Heart right ventricle (tissue), 16 donors: ENCODE results near the gene MTHFD1L. TPM values are rescaled to one million over a fixed set of nuclear protein-coding genes. Genes with fewer than 3 reads are reported as not detected.

Experiments used
- ATAC-seq, 8 donors: fragments of 200-7000 bp; cut with Tn5 transposase; one replicate each; pipeline ENCODE4 v1.9.1; 2020; ENCODE audit warnings: mild to moderate bottlenecking in 8 of 8, moderate library complexity in 8 of 8, moderate number of reproducible peaks in 1 of 8
- DNase-seq, 2 donors: peaks; one replicate each; pipeline ENCODE4 v3.0.0-alpha.2; 2020
- H3K27ac ChIP-seq, 10 donors: fragments of 200-600 bp; sonication (generic) in 2 of 10; one replicate each; pipeline versions ENCODE4 v1.5.0 to v1.8.0; 2020 to 2022; ENCODE audit warnings: mild to moderate bottlenecking in 3 of 10
- H3K27me3 ChIP-seq, 7 donors: fragments of 200-600 bp; one replicate each; pipeline ENCODE4 v1.8.0; 2021 to 2022; ENCODE audit warnings: mild to moderate bottlenecking in 2 of 7
- H3K36me3 ChIP-seq, 9 donors: fragments of 200-600 bp; sonication (generic) in 1 of 9; one replicate each; pipeline versions ENCODE4 v1.5.0 to v1.8.0; 2020 to 2022; ENCODE audit warnings: mild to moderate bottlenecking in 2 of 9
- H3K4me1 ChIP-seq, 9 donors: fragments of 200-600 bp; sonication (generic) in 1 of 9; one replicate each; pipeline versions ENCODE4 v1.5.0 to v1.8.0; 2020 to 2022; ENCODE audit warnings: mild to moderate bottlenecking in 4 of 9
- H3K4me3 ChIP-seq, 10 donors: fragments of 200-600 bp; sonication (generic) in 2 of 10; one replicate each; pipeline versions ENCODE4 v1.5.0 to v1.8.0; 2020 to 2022; ENCODE audit warnings: mild to moderate bottlenecking in 7 of 10, moderate library complexity in 2 of 10
- H3K9me3 ChIP-seq, 11 donors: fragments of 200-600 bp in 10 of 11; sonication (generic) in 2 of 11; one replicate each; pipeline versions ENCODE4 v1.5.0 to v1.8.0; 2013 to 2022; ENCODE audit warnings: mild to moderate bottlenecking in 2 of 11, control low read depth in 1 of 11, moderate library complexity in 1 of 11
- WGBS, 2 donors: extraction: QIAGEN DNeasy Blood & Tissue Kit; methylation state at CpG; one replicate each; pipeline ENCODE4 v1.1.7; 2013; ENCODE audit warnings: inconsistent platforms in 1 of 2; 5-methylcytosine and 5-hydroxymethylcytosine counted together
- intact Hi-C, 10 donors: fragments of 100-400 bp; cut with DNase I; formaldehyde crosslinking; loops; one replicate each; pipeline versions ENCODE4 v1.11.1 to v1.14.2; 2022
- polyA plus RNA-seq, 2 donors: library from polyadenylated mRNA; stranded (reverse); fragments of 200-250 nt; gene quantifications; one replicate each; pipeline ENCODE4 v1.2.3, GENCODE V29; 2013
- total RNA-seq, 10 donors: library from RNA; stranded (reverse); fragmentation: NEBNext Ultra II Directional in 3 of 10; extraction: Animal tissue kit (Norgen Biotek cat#: 25700) in 3 of 10; gene quantifications; one replicate each; pipeline versions ENCODE4 v1.2.1 to v1.2.4, GENCODE V29; 2021 to 2023
- TF ChIP-seq, protein P1 (sequence below), 9 donors: fragments of 200-600 bp; sonication (generic) in 2 of 9; IDR thresholded peaks; one replicate each; pipeline versions ENCODE4 v1.5.0 to v1.8.0; 2021 to 2022; ENCODE audit warnings: antibody characterized with exemption in 9 of 9, mild to moderate bottlenecking in 5 of 9, moderate library complexity in 1 of 9
- donor health status: Arrhythmogenic right ventricular cardiomyopathy.
- donor health status: ischemic (EF 13 %, LVEDD 7.1; RV severe dilation, severe dysfunction).
- donor health status: healthy with polysubstance abuse.
- donor health status: DM: no; HTN: yes; CAD: no.
- donor health status: DM: no; HTN: no; CAD: no.
- donor health status: ischemic (EF 25% LVEDD 6.9; RV normal size, moderate dysfunction).
- donor health status: ischemic (EF 25% LVEDD 5.7; RV mildly dilated, moderate dysfunction).
- donor health status: healthy.
- donor health status: DM: yes; HTN: yes; CAD: no.
- donor health status: Ischemic cardiomyopathy.
- donor health status: ischemic (EF 35%, LVEDD 5.7; RV mildly dilated, moderate dysfunction).
- donor health status: nonischemic (EF 11% LVEDD 7.7; RV severe dilation, severe dysfunction).
- donor health status: DM: yes; HTN: yes; CAD: no.
- donor health status: PGD.
- donor health status: ischemic (EF 29% LVEDD 5.4; RV normal size, mild dysfunction).
- donor health status: nonischemic (EF 23%, LVEDD 6.1; RV moderate dilation, normal function).

MTHFD1L gene
- total and polyA plus RNA-seq, 12 donors: 1.2 to 10.8 (median 3.8) TPM

DNA sequence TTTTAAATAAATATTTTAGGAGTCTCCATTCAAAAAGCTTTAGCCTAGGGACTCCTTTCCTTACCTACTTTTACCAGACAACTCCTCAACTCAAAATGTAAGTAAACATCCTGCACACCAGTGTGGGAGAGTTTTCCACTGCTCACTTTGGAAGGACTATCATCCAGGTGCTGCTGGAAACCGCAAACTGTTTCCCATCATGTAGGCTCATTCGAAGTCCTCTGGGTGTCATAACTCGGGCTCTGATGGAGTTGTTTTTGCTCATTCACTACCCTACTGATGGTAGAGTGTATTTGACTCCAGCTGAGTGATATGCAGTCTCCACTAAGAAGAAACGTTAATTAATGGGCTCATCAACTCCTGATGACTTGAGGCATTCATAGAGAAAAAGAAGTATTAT is 237.8 kb downstream of the MTHFD1L start:
- intact Hi-C loops: no loop called here
- WGBS, 2 donors: 80 to 89% methylated on average over 4 of the region's 4 CpGs
- Histone ChIP-seq H3K27me3 (no peaks in the 10 kb centered on the region), H3K36me3 (no peaks in the 10 kb centered on the region), H3K4me3 (no peak overlapping the region), H3K4me1 (peaks cover 0 to 17% (median 0%) of the 10 kb centered on the region in 9 donors), H3K9me3 (no peaks in the 10 kb centered on the region), H3K27ac (no peak overlapping the region)
- DNase-seq (no peak), ATAC-seq (no peak)
- TF ChIP-seq, protein P1, sequence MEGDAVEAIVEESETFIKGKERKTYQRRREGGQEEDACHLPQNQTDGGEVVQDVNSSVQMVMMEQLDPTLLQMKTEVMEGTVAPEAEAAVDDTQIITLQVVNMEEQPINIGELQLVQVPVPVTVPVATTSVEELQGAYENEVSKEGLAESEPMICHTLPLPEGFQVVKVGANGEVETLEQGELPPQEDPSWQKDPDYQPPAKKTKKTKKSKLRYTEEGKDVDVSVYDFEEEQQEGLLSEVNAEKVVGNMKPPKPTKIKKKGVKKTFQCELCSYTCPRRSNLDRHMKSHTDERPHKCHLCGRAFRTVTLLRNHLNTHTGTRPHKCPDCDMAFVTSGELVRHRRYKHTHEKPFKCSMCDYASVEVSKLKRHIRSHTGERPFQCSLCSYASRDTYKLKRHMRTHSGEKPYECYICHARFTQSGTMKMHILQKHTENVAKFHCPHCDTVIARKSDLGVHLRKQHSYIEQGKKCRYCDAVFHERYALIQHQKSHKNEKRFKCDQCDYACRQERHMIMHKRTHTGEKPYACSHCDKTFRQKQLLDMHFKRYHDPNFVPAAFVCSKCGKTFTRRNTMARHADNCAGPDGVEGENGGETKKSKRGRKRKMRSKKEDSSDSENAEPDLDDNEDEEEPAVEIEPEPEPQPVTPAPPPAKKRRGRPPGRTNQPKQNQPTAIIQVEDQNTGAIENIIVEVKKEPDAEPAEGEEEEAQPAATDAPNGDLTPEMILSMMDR (IDR thresholded peaks at IDR 0.05): no peak

DNA sequence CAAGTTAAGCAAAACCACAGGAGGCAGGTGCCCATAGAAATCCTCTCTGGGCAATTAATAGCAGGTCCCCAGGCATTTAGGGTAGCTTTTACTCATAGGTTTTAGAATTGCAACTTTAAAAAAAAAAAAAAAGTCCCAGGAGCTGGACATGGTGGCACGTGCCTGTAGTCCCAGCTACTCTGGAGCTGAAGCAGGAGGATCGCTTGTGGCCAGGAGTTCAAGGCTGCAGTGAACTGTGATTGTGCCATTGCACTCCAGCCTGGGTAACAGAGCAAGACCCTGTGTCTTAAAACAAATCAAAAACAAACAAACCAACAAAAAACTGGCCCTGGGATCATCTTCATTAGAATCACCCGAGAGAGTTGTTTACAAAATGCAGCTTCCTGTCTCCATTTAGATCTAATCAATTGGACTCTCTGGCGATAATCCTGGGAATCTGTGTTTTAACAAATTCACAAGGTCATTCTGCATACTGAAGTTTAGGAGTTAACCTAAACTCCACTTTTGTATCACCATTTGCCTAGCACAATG is 242.5 kb downstream of the MTHFD1L start:
- no peak for ATAC-seq
- no peak overlapping the region for H3K4me3 ChIP-seq
- H3K36me3 ChIP-seq: no peaks in the 10 kb centered on the region
- intact Hi-C loops: no loop called here
- H3K27me3 ChIP-seq: no peaks in the 10 kb centered on the region
- H3K9me3 ChIP-seq: no peaks in the 10 kb centered on the region
- TF ChIP-seq, protein P1 (IDR thresholded peaks at IDR 0.05): no peak
- no peak overlapping the region for H3K27ac ChIP-seq
- no peak for DNase-seq
- no peaks in the 10 kb centered on the region for H3K4me1 ChIP-seq
- WGBS, 2 donors: 70 to 71% methylated on average over 4 of the region's 4 CpGs

DNA sequence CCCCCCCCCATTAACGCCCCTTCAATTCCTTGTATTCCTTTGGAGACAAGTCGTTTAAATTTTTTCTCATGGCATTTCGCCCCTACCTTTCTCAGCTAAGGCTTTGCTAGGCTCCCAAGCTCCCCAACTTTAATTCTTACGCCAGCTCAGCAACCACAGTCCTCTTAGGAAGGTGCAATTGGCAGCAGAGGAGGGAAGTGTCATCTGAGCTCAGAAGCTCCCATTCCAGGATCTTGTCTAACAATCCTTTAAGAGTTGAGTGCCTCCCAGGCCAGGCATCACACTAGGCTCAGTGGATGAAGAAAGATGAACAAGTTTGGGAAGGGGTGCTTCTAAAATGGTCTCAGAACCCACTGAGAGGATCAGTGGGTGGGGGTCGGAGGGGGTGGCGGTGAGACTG is 243.0 kb downstream of the MTHFD1L start:
- 83 to 84% methylated on average over 6 of the region's 6 CpGs for WGBS, 2 donors
- H3K4me1 ChIP-seq: no peaks in the 10 kb centered on the region
- no peaks in the 10 kb centered on the region for H3K36me3 ChIP-seq
- TF ChIP-seq, protein P1 (IDR thresholded peaks at IDR 0.05): no peak
- ATAC-seq (no peak), DNase-seq (no peak)
- H3K27ac ChIP-seq: no peak overlapping the region
- intact Hi-C loops: no loop called here
- no peak overlapping the region for H3K4me3 ChIP-seq
- H3K9me3 ChIP-seq: no peaks in the 10 kb centered on the region
- H3K27me3 ChIP-seq: no peaks in the 10 kb centered on the region

DNA sequence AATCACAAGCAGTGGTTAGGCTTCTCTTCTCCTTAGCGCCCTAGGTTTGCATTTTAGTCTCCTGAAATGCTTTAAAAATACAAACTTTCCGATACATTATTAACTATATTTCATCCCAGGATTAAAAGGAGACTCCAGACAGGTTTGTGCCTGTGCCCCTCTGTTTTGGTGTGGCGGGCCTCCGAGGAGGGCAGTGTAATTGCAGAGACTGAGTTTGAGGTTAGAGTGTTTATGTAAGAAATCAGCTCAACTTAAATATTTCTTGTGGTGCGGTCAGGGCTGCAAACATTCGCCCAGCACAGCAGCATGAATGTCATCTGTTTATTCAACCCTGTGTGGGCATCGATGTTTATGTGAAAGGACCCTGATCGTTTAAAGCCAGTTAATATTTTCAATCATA is 243.9 kb downstream of the MTHFD1L start:
- intact Hi-C loops: no loop called here
- ATAC-seq: no peak
- H3K9me3 ChIP-seq: no peaks in the 10 kb centered on the region
- no peaks in the 10 kb centered on the region for H3K4me1 ChIP-seq
- H3K36me3 ChIP-seq: no peaks in the 10 kb centered on the region
- H3K4me3 ChIP-seq: no peak overlapping the region
- WGBS, 2 donors: 92 to 93% methylated on average over 8 of the region's 8 CpGs
- DNase-seq: no peak
- H3K27me3 ChIP-seq: no peaks in the 10 kb centered on the region
- TF ChIP-seq, protein P1 (IDR thresholded peaks at IDR 0.05): no peak
- no peak overlapping the region for H3K27ac ChIP-seq
